Mesenteric fat pad (tissue), 1 donor: ENCODE results near the gene TRPC4AP. TPM values are rescaled to one million over a fixed set of nuclear protein-coding genes. Genes with fewer than 3 reads are reported as not detected.

Source experiments
- DNase-seq: peaks from one replicate; pipeline ENCODE4 v3.0.0-alpha.2; 2020; ENCODE audit warnings: low spot score
- total RNA-seq: library from RNA; stranded (reverse); fragmentation: NEBNext Ultra II Directional; extraction: Animal tissue kit (Norgen Biotek cat#: 25700); gene quantifications from one replicate; pipeline ENCODE4 v1.2.1, GENCODE V29; 2021
- donor health status: DM: yes; HTN: yes; CAD: no.

Gene TRPC4AP
- total RNA-seq, 1 donor from 2014 or later = 85.2 TPM

GRCh38 chr20:34989670-34990069 is 102.9 kb downstream of the TRPC4AP start:
- no peak for DNase-seq

DNA sequence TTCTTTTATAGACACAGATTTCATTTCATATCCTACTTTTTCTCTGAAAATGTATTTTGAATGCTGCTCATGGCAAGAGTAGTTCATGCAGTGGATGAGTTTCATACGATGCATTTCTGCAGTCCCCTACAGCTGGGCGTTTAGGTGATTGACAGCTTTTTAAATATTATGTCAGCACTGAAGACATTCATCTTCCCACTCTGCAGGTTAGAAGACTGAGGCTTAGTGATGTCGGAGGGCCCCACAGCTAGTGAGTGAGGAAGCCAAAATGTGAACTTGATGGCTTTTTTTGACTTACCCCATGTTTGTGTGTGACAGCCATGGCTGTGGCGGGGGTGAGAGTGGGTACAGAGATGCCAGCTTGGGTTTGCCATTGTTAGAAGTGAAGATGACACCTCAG is 103.5 kb downstream of the TRPC4AP start:
- DNase-seq = no peak

DNA sequence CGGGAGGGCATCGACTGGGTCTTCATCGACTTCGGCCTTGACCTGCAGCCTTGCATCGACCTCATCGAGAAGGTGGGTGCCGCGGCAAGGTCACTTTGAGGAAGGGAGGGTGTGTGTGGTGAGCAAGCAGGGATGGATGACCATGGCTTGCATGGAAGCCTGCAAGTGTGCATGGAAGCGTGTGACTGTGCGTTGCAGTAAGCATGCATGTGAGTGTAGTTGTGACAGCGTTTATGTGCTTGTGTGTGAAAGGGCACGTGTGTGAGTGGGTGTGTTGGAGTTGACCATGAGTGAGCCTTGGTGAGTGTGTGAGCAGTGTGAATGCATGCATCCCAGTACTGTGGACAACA is 104.4 kb downstream of the TRPC4AP start:
- DNase-seq = no peak

DNA sequence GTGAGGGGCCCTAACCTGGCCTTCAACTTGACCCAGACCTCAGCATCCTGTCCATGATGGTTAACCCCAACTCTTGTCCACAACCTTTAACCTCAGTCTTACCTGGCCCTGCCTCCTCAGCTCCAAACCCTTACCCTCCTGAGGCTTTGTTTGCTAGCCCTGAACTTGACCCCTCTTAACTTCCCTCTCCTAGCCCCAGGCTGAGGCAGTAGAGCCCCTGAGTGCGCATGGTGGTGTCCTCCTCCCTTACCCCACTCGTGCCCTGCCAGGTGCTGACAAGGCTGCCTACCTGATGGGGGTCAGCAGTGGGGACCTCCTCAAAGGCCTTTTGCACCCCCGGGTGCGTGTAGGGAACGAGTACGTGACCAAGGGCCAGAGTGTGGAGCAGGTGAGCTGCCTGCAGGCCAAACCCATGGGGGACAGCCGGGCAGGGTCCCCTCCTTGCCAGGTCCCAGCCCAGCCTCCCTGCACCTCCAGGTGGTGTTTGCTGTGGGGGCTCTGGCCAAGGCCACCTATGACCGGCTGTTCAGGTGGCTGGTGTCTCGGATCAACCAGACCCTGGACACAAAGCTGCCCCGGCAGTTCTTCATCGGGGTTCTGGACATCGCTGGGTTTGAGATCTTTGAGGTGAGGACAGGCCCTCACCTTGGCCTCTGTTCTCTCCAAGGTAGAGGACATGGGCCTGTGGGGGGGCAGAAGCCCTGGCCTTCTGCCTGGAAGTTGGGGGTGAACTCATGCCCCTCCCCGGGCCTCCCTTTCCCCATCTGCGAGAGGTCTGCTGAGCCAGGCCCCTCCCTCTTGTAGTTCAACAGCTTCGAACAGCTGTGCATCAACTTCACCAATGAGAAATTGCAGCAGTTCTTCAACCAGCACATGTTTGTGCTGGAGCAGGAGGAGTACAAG is 105.1 kb downstream of the TRPC4AP start:
- DNase-seq = no peak

DNA sequence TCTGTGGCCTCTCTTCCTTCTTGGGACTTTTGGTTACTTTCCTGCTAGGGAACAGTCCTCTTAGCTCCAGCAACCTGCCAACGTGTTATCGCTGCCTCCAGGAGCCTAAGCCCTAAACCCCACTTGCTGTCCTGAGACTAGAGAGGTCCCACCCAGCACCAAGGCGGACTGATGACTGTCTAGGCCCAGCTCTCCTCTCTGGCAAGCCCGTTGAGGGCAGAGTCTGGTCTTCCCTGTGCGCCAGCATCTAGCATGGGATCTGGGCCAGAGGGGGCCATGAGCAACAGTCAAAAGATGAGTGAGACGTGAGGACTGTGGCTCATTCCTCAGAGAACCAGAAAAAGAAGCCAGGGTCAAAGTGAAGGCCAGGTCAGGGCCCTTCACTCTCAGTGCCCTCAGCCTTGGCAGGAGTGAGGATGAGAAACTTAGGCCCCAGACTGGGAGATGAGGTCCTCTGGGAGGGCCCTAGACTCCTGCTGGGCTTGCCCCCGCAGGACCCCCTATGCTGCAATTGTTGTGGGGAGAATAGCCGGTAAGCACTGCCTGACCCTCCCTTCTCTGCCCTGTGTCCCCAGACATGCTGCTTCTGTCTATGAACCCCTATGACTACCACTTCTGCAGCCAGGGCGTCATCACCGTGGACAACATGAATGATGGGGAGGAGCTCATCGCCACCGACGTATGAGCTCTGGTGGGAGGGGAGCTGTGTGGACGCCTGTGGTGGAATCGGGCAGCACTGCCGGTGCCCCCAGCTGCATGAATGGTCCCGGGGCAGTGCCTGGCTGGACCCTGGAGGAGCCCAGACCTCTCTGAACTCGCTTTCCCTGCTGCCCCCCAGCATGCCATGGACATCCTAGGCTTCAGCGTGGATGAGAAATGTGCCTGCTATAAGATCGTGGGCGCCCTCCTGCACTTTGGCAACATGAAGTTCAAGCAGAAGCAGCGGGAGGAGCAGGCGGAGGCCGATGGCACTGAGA is 106.0 kb downstream of the TRPC4AP start:
- DNase-seq = no peak

GRCh38 chr20:34985461-34986310 is 106.9 kb downstream of the TRPC4AP start:
- DNase-seq = no peak

- DNase-seq = no peak
These were observed 107.8 kb downstream of the TRPC4AP start for GRCh38 chr20:34984756-34985261.

GRCh38 chr20:34983995-34984735 is 108.4 kb downstream of the TRPC4AP start:
- DNase-seq = no peak

DNA sequence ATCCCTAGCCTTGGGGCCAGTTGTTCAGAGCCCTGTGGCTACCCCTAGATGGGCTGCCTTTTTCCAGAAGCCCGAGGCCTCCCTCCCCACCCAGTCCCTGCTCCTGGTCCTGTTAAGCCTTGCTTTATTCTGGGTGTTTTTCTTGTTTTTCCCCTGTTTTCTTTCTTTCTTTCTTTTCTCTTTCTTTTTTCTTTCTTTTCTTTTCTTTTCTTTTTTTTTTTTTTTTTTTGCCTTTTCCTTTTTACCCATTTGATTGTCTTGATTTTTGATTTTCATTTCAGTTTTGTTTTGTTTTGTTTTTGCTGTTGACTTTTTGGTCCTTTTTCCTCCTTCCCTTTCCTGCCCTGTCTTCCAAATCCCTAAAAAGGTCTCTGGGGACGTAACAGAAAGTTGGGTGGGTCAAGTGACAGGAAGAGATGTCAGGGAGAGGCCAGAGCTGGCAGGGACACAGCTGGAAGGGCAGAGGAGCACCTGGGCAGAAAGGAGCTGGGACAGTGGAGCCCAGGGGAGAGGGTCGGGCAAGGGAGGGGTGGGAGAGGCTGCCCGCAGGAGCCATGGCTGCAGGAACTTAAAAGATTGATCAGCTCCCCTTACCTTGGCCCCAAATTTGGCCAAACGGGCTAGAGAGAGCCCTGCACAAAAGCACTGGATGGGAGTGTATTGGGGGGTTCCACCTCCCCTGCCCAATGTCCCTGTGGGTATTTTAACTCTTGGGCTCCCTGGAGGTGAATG is 109.4 kb downstream of the TRPC4AP start:
- no peak for DNase-seq

- no peak for DNase-seq
These were observed 110.1 kb downstream of the TRPC4AP start for GRCh38 chr20:34982270-34983088.

- no peak for DNase-seq
These were observed 111.9 kb downstream of the TRPC4AP start for GRCh38 chr20:34980543-34981233.

- no peak for DNase-seq
These were observed 113.0 kb downstream of the TRPC4AP start for GRCh38 chr20:34979366-34980153.

DNA sequence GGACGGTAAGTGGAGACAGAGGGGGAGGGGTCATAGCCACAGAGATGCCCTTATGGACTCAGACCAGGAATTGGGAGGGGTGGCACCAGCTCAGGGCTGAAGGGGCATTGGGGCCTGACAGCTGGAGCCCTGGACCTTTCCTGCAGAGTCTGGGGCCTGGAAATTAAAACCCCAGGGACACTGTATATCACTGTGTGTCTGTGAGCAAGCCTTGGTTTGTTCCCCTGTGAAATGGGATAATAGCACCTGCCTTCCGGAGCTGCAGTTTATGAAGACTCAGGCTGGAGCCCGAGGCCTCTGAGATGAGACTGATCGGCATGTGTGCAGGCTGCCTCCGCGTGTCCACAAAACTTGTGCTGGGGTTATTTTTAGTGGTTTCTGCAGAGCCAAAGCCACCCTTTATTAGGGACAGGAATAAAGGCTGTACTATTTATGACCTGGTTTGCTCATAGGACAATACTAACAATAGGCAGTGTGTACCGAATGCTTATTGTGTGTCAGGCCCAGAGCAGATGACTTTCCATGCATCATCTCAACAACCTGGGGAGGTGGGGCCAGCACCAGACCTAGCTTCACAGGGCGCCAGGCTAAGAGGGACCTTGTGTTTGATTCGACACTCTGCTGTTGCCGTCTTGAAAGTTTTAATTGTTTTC is 114.4 kb downstream of the TRPC4AP start:
- no peak for DNase-seq

DNA sequence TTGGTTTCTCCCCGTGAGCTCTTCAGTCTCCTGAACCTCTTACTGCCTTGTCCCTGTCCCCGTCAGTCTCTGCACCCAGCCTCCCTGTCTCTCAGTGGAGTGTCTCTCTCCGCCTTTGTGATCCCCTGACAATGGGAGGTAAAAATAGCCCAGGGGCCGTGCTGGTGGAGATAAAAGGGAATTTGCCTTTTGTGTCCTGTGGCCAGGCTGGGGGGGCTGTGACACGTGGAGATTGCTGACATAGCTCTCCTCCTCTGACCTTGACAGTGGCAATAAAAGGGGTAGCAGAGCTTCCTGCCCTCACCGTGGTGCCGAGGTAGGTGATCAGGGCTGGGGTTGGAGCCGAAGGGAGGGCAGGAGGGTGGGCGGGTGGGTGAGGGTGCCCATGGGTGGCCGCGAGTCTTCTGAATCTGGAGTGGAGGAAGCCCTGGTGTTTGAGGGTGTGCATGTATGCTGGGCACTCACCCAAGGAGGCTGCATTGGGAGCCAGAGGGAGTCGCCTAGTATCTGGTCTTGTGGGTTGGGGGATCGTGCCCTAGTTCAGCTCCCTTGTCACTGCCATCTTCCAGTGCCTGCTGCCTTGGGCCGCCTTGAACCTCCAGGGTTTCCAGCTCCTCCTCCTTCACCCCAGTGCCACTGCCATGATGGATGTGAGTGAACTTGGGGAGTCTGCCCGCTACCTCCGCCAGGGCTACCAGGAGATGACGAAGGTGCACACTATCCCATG is 115.1 kb downstream of the TRPC4AP start:
- DNase-seq = no peak

DNA sequence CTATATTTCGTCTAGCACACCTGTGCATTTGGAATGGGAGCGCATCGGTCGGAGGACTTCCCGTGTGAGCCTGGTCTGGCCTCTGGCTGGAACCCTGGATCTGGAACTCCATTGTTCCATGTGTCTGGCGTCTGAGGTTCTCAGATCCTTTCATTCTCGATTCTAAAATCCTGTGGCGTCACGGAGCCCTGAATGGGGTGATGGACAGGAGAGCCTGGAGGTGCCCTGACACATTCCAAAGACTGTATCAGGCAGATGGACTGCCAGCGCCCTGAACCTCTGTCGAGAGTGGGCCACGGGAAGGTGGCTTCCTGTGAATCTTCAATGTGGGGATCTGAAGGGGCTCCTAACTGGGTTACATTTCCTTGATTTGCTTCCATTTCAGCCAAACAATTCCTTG is 116.3 kb downstream of the TRPC4AP start:
- DNase-seq = no peak

GRCh38 chr20:34974246-34974645 is 118.4 kb downstream of the TRPC4AP start:
- no peak for DNase-seq
